Fibroblast of villous mesenchyme (primary cell): ENCODE measurements around the gene MEF2A. TPM values are rescaled to one million over a fixed set of nuclear protein-coding genes. Genes with fewer than 3 reads are reported as not detected.

ENCODE experiments used
- DNase-seq: peaks from one replicate; pipeline ENCODE4 v3.0.0-alpha.2; 2010; ENCODE audit warnings: low read depth
- H3K4me3 ChIP-seq: 2 replicates; pipeline ENCODE4 v1.5.1; 2011; ENCODE audit warnings: low read depth, mild to moderate bottlenecking, low read length
- CTCF ChIP-seq: IDR thresholded peaks from 2 replicates; pipeline ENCODE4 v1.5.1; 2012; ENCODE audit warnings: low read depth, mild to moderate bottlenecking, low read length; ENCODE audit not compliant: insufficient read depth
- total RNA-seq: library from RNA; depleted of rRNA; stranded (reverse); fragments of >200 nt; gene quantifications from 2 replicates; pipeline ENCODE4 v1.2.3, GENCODE V29; 2012

MEF2A gene
- total RNA-seq, 1 donor = 28.1 TPM

DNA sequence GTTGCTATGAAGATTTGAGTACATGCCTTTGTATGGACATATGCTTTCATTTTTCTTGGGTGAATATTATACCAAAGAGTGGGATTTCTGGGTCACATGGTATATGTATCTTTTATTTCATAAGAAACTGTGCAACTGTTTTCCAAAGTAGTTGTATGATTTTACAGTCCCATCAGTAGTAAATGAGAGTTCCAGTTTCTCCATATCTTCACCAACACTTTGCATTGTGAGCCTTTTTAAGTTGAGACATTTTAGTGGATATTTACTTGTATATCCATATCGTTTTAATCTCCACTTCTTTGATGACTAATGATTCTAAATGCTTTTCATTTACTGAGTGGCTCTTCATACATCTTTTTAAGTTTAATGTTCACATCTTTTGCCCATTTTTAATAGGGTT is 20.3 kb downstream of the MEF2A start:
- DNase-seq = no peak
- H3K4me3 ChIP-seq = no peak overlapping the region
- TF ChIP-seq CTCF = no peak

DNA sequence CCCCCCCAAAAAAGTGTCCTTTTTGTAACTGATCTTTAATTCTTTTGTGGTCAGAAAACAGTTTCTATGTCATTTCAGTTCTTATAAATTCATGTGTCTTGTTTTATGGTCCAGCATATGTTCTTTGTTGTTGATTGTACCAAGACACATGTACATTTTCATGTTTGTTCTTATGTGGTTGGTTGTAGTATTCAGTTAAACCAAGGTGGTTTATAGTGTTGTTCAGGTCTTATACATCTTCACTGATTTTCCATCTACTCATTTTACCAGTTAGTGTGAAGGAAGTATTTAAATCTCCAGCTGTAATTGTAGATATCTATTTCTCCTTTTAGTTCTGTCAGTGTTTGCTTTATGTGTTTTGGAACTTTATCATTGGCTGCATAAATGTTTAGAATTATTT is 24.0 kb downstream of the MEF2A start:
- no peak for DNase-seq
- TF ChIP-seq CTCF = no peak
- no peak overlapping the region for H3K4me3 ChIP-seq

- no peak for TF ChIP-seq CTCF
- no peak overlapping the region for H3K4me3 ChIP-seq
- no peak for DNase-seq
Measured at GRCh38 chr15:99590913-99591646, 25.3 kb downstream of the MEF2A start.

- DNase-seq = no peak
- H3K4me3 ChIP-seq = no peak overlapping the region
- TF ChIP-seq CTCF = no peak
Measured at GRCh38 chr15:99592145-99592791, 26.5 kb downstream of the MEF2A start.

DNA sequence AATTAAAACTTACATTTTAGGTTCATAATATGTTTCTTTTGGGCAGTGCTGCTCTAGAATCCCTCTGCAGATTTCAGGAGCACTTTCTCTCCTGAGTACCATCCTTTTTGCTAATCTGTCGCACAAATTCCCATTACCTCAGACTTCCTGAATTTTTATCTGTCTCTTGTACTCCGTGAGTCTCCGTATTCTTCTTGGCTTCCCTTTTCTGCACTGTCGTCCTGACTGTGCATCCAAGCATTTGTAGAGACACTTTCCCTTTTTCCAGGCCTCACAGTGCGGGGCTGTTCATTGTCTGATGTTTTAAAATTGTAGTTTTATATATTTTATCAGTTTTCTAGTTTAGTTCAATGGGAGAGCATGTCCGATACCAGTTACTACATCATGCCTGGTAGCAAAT is 27.3 kb downstream of the MEF2A start:
- H3K4me3 ChIP-seq = no peak overlapping the region
- no peak for TF ChIP-seq CTCF
- DNase-seq = no peak

GRCh38 chr15:99594916-99595315 is 29.1 kb downstream of the MEF2A start:
- DNase-seq = no peak
- no peak for TF ChIP-seq CTCF
- H3K4me3 ChIP-seq = no peak overlapping the region
